HG03025 (cell line): ENCODE results near the gene TMEM158.

Experiments
- ATAC-seq: cut with Tn5 transposase; IDR thresholded peaks from one replicate; pipeline ENCODE4 v1.9.1; 2021; ENCODE audit warnings: mild to moderate bottlenecking, moderate library complexity; ENCODE audit not compliant: unreplicated experiment, low FRiP score

Gene TMEM158

GRCh38 chr3:45207446-45207845 is 18.6 kb downstream of the TMEM158 start:
- no peak for ATAC-seq

GRCh38 chr3:45205126-45205525 is 21.0 kb downstream of the TMEM158 start:
- ATAC-seq, result no peak

GRCh38 chr3:45204136-45204535 is 22.0 kb downstream of the TMEM158 start:
- no peak for ATAC-seq

- ATAC-seq, result no peak
Observed at GRCh38 chr3:45199837-45200648, 26.0 kb downstream of the TMEM158 start.

GRCh38 chr3:45198264-45199260 is 27.5 kb downstream of the TMEM158 start:
- no peak for ATAC-seq

GRCh38 chr3:45194791-45195190 is 31.3 kb downstream of the TMEM158 start:
- no peak for ATAC-seq

- ATAC-seq, result no peak
Observed at GRCh38 chr3:45191924-45192417, 34.1 kb downstream of the TMEM158 start.

- ATAC-seq, result no peak
Observed at GRCh38 chr3:45191424-45191823, 34.7 kb downstream of the TMEM158 start.

- ATAC-seq, result no peak
Observed at GRCh38 chr3:45188719-45189659, 37.1 kb downstream of the TMEM158 start.

GRCh38 chr3:45187694-45188141 is 38.4 kb downstream of the TMEM158 start:
- no peak for ATAC-seq

GRCh38 chr3:45186871-45187270 is 39.2 kb downstream of the TMEM158 start:
- ATAC-seq, result no peak

- ATAC-seq, result no peak
Observed at GRCh38 chr3:45185461-45185860, 40.6 kb downstream of the TMEM158 start.

GRCh38 chr3:45185052-45185451 is 41.0 kb downstream of the TMEM158 start:
- no peak for ATAC-seq

- no peak for ATAC-seq
Observed at GRCh38 chr3:45183872-45184262, 42.2 kb downstream of the TMEM158 start.

- ATAC-seq, result no peak
Observed at GRCh38 chr3:45182915-45183871, 42.9 kb downstream of the TMEM158 start.

- no peak for ATAC-seq
Observed at GRCh38 chr3:45181496-45181895, 44.6 kb downstream of the TMEM158 start.

GRCh38 chr3:45180899-45181298 is 45.2 kb downstream of the TMEM158 start:
- no peak for ATAC-seq

GRCh38 chr3:45180051-45180450 is 46.0 kb downstream of the TMEM158 start:
- ATAC-seq, result no peak

GRCh38 chr3:45179163-45179562 is 46.9 kb downstream of the TMEM158 start:
- no peak for ATAC-seq
